GM21526 (cell line): ENCODE measurements around the gene CYB5R2.

ENCODE experiments used
- ATAC-seq: cut with Tn5 transposase; IDR thresholded peaks from one replicate; pipeline ENCODE4 v1.9.1; 2021; ENCODE audit warnings: moderate library complexity; ENCODE audit not compliant: unreplicated experiment, low FRiP score

CYB5R2 gene

DNA sequence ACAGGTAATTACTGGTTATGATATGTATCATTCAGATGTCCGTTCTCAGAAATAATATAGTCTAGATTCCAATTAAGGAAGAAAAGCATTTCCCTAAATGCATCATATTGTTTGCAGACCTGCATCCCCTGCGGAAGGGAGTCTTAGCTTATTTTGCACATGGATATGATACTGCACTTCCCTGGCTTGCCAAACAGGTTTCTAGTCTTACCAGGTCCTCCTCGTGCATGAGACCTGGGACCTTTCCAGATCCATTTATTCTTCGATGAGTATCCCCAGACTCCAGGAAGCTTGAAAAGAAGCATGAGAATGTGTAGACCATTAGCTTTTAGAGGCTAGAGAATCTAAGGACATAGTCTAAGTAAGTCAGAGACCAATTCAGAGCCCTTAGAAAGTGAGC lies 30.6 kb downstream of the CYB5R2 start:
- no peak for ATAC-seq

- no peak for ATAC-seq
Measured at GRCh38 chr11:7640816-7641215, 32.5 kb downstream of the CYB5R2 start.

DNA sequence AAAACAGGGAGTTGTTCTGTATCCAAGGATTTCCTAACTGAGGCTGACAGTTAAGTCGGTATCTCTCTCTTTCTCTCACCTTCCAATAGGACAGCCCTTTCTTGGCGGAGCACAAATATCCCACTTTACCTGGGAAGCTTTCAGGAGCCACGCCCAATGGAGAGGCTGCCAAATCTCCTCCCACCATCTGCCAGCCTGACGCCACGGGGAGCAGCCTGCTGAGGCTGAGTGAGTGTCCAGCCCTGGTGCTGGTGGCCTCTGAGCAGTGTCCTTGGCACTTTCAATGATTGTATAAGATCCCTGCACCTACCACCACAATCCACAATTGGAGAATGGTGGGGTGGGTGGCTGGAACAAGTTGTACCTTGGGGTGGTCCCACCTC lies 33.7 kb downstream of the CYB5R2 start:
- no peak for ATAC-seq

- ATAC-seq = no peak
Measured at GRCh38 chr11:7638710-7639642, 34.3 kb downstream of the CYB5R2 start.

DNA sequence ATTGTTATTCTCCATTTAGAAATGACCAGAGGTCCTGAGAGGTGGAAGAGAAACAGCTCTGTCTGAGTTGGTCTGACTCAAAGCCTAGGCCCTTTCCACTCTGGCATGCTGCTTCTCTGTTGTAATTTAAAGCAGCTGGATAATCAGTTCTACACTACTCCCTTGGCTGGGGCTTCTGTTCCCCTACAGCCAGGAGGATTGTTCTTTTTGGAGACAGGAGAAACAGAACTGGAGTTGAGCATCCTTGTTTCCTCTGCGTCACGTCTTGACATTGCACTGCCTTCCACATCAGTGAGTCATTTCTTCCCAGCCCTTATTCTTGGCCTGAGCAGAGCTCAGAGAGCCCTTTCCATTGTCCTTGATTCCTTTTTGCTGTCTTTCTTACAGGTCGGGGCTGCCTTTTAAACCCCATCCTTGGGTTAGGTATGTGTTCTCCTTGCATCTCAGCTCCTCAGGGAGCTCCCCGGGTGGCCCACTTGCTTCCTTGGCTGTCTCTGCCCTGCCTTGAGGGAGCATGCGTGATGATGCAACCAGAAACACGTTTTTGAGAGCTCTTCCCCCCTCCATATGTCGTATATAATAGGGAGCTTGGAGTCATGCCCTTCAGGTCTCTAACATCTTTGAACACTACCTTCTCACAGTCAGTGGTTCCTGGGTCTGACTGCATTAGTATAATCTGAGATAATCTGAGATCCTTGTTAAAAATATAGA lies 35.7 kb downstream of the CYB5R2 start:
- no peak for ATAC-seq

- ATAC-seq = no peak
Measured at GRCh38 chr11:7636350-7636749, 37.0 kb downstream of the CYB5R2 start.

GRCh38 chr11:7635708-7636107 lies 37.6 kb downstream of the CYB5R2 start:
- ATAC-seq = no peak

DNA sequence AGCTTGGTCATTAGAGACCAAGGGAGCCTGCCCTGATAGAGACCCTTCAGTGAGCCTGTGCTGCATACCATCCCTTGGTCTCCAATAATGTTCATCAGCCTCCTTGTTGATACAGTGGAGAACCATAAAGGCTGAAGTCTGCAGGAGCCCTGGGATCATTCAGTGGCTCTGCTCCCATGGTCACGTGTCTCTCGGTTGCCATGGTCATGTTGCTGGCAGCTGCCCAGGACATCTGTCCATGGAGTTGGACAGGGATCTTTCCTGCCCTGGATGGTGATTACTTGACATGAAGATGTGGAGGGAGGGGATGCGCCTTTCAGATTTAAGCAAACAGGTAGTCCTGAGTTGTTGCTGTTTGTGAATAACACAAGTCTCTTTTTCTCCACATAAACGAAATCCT lies 38.2 kb downstream of the CYB5R2 start:
- ATAC-seq = no peak

DNA sequence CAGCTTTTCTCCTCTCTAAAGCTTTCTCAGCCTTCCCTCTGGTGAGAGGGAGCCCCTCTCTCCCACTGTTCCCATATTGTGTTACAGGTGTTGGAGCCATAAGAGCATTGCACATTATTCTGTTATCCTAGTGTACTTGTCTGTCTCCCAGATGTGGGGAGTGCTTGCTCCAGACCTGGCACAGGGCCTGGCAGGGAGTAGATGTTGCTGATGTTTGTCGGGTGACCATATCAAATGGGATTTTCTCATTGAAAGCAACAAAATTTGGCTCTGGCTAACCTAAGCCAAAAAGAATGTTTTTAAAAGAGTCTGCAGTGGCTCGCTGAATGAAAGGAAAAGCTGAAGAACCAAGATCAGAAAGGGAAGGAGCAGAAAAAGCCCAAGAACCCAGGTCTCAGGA lies 41.1 kb downstream of the CYB5R2 start:
- no peak for ATAC-seq

DNA sequence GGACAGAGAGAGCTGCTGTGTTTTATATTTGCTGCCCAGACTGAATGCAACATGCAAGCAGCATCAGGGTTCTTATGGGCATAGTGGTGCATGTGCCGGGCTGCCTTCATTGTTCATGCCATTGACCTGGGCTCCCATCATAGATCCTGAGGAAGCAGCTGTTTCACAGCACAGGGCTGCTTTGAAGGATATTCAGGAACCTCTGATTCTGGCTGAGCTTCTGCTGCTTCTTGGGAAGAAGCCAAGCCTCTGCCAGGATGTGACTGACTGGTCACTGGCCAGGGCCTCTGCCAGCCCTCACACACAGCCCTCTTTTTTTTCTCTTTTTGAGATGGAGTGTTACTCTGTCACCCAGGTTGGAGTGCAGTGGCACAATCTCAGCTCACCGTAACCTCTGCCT lies 43.3 kb downstream of the CYB5R2 start:
- ATAC-seq = no peak

DNA sequence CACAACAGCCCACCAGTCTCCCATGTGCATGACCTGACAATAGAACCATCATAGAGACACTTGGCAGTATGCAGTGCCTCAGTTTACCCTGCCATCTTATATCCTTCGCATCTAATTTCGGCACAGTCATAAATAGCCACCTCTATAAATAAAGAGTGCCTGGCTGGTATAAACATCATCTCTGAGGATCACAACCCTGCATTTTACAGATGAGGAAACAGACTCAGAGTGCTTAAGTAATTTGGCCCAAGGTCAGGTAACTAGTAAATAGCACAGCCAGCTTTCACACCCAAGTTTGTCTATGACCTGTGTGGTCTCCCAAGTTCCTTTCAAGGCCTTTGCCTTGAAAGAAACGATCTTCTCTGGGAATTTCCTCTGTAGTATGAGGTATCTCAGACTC lies 44.6 kb downstream of the CYB5R2 start:
- no peak for ATAC-seq

DNA sequence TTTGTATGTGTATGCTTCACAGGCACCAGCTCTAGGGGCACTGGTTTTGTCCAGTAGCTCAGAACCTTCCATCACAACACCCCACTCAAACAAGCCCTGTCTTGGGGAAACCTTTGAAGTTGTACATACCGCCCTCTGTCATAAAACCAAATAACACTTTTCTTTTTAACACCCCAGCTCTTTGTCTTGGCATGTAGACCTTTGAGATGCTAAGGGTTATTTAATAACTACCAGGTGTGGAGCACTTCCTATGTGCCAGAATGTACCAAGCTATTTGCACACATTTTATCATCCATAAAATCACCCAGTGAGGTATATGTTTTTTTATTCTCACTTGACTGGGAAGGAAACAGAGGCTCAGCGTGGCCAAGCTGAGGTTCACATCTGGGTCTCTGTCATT lies 50.6 kb downstream of the CYB5R2 start:
- ATAC-seq = no peak

GRCh38 chr11:7621554-7621953 lies 51.7 kb downstream of the CYB5R2 start:
- ATAC-seq = no peak

GRCh38 chr11:7621090-7621489 lies 52.2 kb downstream of the CYB5R2 start:
- no peak for ATAC-seq

- no peak for ATAC-seq
Measured at GRCh38 chr11:7619322-7619721, 54.0 kb downstream of the CYB5R2 start.

DNA sequence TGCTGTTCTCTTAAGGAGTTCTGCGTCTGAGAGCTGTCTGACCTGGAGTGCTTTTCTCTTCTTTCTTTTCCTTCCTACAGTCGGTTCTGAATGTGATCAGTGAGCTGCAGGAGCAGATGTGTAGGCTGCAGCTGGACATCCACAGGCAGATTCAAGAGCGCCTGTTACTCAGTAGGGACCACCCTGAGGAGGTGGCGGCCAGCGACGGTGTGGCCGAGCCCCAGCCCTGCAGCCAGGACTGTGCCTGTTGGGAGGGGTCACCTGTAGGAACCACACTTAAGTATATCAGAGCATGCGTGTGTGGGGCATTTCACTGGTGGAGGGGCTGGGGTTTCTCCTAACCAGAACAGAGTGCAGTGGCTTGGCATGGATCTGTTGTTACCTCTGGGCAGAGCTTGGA lies 56.3 kb downstream of the CYB5R2 start:
- ATAC-seq = no peak
